GM19351 (cell line): ENCODE data around the gene ATP2A2.
"Not testable (repeated sequence)": the region's sequence is repeated elsewhere in the genome, so short reads cannot be mapped to it uniquely, and the experiment has no call there.

ENCODE experiments used
- ATAC-seq: cut with Tn5 transposase; IDR thresholded peaks from one replicate; pipeline ENCODE4 v1.9.1; 2021; ENCODE audit warnings: mild to moderate bottlenecking, moderate library complexity; ENCODE audit not compliant: unreplicated experiment

Gene ATP2A2

GRCh38 chr12:110365489-110366320 is 84.7 kb downstream of the ATP2A2 start:
- ATAC-seq: no peak

DNA sequence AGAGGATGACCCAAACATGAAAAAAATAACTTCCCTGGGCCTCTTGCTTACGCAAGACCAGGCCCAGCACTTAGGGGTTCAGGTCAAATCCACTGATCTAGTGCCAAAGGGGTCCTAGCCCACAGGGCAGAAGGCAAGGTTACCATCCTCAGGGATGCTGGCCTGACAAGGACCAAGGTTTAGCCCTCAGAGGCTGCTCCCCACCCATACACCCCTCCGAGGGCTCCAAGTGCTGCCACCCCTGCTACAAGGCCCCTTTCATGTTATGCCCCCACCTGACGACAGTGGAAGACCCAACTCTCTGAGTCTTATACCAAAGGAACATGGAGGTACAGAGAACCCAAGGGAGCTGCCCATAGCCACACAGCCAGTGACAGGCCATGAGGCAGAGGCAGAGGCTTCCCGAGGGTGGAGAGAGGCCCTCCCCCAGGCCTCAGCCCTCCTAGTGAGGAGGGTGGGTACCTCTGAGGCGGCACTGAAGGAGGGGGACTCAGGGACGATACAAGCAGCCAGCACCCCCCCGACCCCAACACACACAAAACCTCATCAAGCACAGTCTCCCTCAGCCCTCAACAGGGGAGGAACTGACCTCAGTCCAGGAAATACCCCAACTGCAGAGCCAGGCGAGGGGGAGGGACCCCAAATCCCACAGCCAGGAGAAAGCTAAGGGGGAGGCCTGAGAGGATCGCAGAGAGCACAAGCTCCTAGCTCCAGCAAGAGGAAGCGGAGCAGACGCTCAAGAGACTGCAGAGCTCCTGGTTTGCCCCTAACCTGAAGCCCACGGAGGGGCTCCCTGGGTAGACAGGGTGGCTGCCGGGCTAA is 85.5 kb downstream of the ATP2A2 start:
- ATAC-seq: no peak

DNA sequence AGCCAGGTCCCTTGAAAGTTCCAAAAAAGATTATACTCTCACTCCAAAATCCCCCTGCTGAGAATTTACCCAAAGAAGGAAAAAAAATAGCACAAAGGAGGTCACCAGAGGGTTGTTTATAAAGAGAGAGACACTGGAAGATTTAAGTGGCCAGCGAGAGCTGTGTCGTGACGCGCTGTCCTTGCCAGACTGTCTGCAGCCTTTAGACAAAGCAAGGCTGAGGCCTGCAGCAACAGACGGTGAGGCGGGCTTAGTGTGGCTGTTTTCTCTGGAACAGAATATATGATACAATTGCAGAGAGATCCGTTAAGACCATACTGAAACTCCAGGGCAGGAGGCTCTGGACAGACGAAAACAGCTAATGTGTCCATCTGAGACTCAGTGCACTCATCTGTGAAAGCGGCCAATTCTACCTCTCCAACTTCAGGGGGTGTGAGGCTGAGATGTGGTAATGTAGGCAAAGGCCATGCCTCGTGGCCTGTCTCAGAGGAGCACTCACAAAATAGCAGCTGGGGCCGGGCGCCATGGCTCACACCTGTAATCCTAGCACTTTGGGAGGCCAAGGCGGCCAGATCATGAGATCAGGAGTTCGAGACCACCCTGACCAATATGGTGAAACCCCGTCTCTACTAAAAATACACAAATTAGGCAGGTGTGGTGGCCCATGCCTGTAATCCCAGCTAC is 86.3 kb downstream of the ATP2A2 start:
- ATAC-seq: no peak

- no peak for ATAC-seq
Observed at GRCh38 chr12:110369992-110370391, 88.9 kb downstream of the ATP2A2 start.

GRCh38 chr12:110370732-110371231 is 89.7 kb downstream of the ATP2A2 start:
- ATAC-seq: no peak

DNA sequence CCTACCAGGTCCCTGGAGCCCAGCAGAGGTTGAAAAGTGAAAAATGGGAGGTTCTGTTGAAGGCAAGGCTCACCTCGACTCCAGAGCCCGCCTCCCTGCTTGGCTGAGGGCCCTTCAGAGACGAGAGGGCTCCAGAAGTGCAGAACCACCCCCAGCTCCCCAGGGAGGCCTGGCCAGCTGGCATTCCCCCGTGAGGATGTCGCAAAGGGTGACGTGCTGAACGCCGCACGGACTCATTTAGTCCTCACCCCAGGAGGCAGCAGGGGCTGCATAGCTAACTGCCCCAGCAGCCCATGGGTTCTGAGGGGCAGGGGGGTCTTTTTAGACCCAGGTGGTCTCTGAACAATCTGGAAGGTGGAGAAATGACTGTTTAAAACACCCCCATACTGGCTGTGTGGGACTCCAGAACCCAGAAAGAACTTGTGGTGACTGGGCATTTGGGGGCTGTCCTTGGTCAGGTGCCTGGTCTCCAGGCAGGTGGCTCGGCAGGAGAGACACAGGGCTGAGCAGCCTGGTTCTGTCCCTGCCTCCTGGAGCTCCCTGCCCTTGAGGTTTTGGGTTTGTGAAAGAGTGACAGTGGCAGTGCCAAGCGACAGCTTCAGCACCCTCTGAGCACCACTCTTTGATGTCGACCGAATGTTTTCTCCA is 90.5 kb downstream of the ATP2A2 start:
- ATAC-seq: no peak

GRCh38 chr12:110372056-110372425 is 91.0 kb downstream of the ATP2A2 start:
- ATAC-seq: no peak

GRCh38 chr12:110373025-110373424 is 92.0 kb downstream of the ATP2A2 start:
- no peak for ATAC-seq

- ATAC-seq: no peak
Observed at GRCh38 chr12:110373425-110373824, 92.4 kb downstream of the ATP2A2 start.

GRCh38 chr12:110373962-110374611 is 93.0 kb downstream of the ATP2A2 start:
- no peak for ATAC-seq

DNA sequence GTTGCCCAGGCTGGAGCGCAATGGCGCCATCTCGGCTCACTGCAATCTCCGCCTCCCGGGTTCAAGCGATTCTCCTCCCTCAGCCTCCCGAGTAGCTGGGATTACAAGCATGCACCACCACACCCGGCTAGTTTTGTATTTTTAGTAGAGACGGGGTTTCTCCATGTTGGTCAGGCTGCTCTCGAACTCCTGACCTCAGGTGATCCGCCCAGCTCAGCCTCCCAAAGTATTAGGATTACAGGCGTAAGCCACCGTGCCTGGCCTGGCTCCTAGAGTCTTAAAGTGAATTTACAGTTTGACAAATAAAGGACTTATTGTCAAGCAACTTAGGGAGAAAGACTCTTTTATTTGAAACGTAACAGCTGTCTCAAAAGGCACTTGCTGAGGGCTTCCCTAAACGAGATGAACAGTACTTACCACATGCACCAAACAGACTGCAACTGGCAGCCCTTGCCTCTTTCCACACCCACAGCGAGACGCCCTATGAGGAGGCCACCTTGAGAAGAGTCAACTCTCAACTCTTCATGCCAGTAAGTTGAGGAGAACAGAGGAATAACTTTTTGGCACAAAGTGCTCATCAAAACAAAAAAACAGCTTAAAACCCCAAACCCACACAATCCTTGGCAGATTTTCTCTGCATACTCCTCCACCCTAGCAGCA is 97.2 kb downstream of the ATP2A2 start:
- ATAC-seq: not testable (repeated sequence)

DNA sequence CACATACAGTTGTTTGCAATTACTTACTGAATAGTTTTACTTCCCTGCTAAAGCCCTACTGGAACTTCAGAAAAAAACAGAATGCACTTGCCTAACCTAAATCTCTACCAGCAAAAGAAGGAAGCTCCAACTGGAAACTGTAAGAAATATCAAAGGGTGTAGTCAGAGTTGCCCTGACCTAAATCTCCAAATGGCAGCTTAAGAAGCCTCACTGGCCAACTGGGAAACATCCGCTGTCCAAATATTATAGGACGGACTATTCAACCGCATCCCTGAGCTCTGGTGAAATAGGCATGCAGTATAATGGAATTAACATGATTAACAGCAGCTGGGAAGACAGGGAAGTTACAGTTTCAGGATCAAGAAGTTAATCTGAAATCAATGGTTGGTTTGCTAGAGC is 98.2 kb downstream of the ATP2A2 start:
- no peak for ATAC-seq

DNA sequence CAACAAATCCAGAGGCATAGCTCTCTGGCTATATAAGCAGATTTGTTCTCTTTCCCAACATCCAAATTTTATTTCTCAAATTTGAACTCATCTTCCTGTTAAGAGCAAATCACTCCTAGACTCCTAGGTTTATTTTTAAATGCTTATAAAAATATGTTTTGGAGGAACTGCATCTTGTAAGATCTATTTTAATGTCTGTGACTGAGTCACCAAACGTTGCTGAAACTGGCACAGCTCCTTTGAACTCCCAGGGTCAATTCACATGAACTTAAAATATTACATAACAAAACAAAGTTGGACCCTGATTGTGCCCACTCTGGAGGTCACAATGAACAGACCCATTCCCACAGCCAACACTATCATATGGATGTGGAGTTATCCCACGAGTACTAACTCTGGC is 98.6 kb downstream of the ATP2A2 start:
- ATAC-seq: no peak

GRCh38 chr12:110382683-110383082 is 101.6 kb downstream of the ATP2A2 start:
- ATAC-seq: no peak
